Left ventricle myocardium inferior (tissue), 1 donor: ENCODE results near the gene HTR5A. TPM values are rescaled to one million over a fixed set of nuclear protein-coding genes. Genes with fewer than 3 reads are reported as not detected.

ENCODE experiments used
- DNase-seq: peaks from one replicate; pipeline ENCODE4 v3.0.0-alpha.2; 2020
- H3K27ac ChIP-seq: fragments of 200-600 bp; replicated peaks from 2 replicates; pipeline ENCODE4 v1.8.0; 2021
- H3K27me3 ChIP-seq: fragments of 200-600 bp; 2 replicates; pipeline ENCODE4 v1.8.0; 2021; ENCODE audit warnings: low read depth
- H3K36me3 ChIP-seq: fragments of 200-600 bp; 2 replicates; pipeline ENCODE4 v1.8.0; 2021
- H3K4me1 ChIP-seq: fragments of 200-600 bp; 2 replicates; pipeline ENCODE4 v1.8.0; 2021
- H3K4me3 ChIP-seq: fragments of 200-600 bp; 2 replicates; pipeline ENCODE4 v1.8.0; 2021; ENCODE audit warnings: mild to moderate bottlenecking, moderate library complexity
- H3K9me3 ChIP-seq: fragments of 200-600 bp; replicated peaks from 2 replicates; pipeline ENCODE4 v1.8.0; 2021
- intact Hi-C: fragments of 100-400 bp; cut with micrococcal nuclease; formaldehyde crosslinking; loops from one replicate; pipeline ENCODE4 v1.11.0; 2022
- total RNA-seq: library from RNA; stranded (reverse); fragmentation: NEBNext Ultra II Directional; extraction: Animal tissue kit (Norgen Biotek cat#: 25700); gene quantifications from one replicate; pipeline ENCODE4 v1.2.1, GENCODE V29; 2021
- TF ChIP-seq, protein P1 (sequence below): fragments of 200-600 bp; IDR thresholded peaks from 2 replicates; pipeline ENCODE4 v1.8.0; 2021; ENCODE audit warnings: antibody characterized with exemption, mild to moderate bottlenecking, borderline replicate concordance
- donor health status: DM: no; HTN: yes; CAD: no; lungs with severe emphysema.

Gene HTR5A
- total RNA-seq, 1 donor from 2014 or later: not detected

DNA sequence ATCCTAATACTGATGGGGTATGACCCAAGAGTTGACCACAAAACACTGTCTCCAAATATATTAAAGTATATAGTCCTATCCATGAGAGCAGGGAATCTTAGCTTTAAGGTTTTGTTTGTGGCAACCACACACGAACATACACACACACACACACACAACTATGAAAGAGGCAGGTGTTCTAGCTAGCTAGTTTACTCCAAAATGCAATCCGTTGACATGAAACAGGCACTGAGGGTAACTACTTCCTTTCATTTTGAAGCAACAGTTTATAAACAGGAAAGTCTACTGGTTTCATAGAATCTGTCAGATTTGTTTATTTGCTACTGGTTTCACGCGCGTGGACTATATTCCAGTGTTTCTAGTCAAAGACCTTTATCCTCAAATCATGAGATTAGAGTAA, 14.8 kb downstream of the HTR5A start:
- no peaks in the 10 kb centered on the region for H3K9me3 ChIP-seq
- H3K4me1 ChIP-seq: no peaks in the 10 kb centered on the region
- intact Hi-C loops: no loop called here
- TF ChIP-seq, protein P1, sequence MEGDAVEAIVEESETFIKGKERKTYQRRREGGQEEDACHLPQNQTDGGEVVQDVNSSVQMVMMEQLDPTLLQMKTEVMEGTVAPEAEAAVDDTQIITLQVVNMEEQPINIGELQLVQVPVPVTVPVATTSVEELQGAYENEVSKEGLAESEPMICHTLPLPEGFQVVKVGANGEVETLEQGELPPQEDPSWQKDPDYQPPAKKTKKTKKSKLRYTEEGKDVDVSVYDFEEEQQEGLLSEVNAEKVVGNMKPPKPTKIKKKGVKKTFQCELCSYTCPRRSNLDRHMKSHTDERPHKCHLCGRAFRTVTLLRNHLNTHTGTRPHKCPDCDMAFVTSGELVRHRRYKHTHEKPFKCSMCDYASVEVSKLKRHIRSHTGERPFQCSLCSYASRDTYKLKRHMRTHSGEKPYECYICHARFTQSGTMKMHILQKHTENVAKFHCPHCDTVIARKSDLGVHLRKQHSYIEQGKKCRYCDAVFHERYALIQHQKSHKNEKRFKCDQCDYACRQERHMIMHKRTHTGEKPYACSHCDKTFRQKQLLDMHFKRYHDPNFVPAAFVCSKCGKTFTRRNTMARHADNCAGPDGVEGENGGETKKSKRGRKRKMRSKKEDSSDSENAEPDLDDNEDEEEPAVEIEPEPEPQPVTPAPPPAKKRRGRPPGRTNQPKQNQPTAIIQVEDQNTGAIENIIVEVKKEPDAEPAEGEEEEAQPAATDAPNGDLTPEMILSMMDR: no peak
- H3K4me3 ChIP-seq: no peak overlapping the region
- no peak for DNase-seq
- H3K27ac ChIP-seq: no peak overlapping the region
- no peaks in the 10 kb centered on the region for H3K36me3 ChIP-seq
- H3K27me3 ChIP-seq: peaks cover 61% of the 10 kb centered on the region

DNA sequence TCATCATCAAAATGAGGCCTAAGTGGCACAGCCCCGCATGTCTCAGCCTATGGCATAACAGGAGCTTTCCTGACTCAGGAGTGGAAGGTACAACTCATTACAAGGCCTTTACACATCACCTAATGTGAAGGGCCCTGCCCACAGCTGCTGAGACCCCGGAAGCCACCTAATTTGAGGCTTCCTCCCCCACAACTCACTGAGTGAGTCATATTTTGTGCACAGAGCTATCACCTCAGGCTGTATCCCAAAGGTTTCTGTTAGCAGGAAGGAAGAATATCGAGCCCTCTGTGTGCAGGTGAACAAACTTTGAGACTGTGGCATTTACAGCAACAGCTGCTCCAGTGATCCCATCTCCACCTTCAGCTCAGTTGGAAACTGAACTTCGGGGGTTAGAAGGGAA, 20.6 kb downstream of the HTR5A start:
- Histone ChIP-seq H3K27me3 (peaks cover 45% of the 10 kb centered on the region), H3K9me3 (no peaks in the 10 kb centered on the region), H3K4me1 (no peaks in the 10 kb centered on the region), H3K36me3 (no peaks in the 10 kb centered on the region), H3K27ac (no peak overlapping the region), H3K4me3 (no peak overlapping the region)
- TF ChIP-seq, protein P1: no peak
- no peak for DNase-seq
- intact Hi-C loops: no loop called here

DNA sequence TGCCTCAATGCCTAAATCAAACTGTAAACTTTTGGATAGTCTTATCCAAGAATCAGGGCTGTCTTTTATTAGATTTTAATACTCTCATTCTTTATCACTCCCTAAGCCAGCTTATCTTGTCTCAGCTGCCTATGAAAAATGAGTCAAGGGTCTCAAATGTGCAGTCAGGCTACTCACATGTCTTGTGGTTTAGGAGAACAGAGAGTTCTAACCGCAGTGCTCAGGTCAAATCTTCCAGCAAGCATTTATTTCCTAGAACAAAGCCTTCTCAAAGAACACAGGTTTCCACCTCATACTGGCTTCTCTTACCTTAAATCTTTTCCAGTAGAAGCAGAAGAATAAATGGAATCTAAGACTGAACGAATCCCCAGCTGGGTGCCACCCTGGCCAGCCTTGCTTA, 23.5 kb downstream of the HTR5A start:
- intact Hi-C loops: no loop called here
- Histone ChIP-seq H3K9me3 (no peaks in the 10 kb centered on the region), H3K4me1 (no peaks in the 10 kb centered on the region), H3K36me3 (no peaks in the 10 kb centered on the region), H3K27ac (no peak overlapping the region), H3K4me3 (no peak overlapping the region), H3K27me3 (peaks cover 38% of the 10 kb centered on the region)
- TF ChIP-seq, protein P1: no peak
- no peak for DNase-seq

DNA sequence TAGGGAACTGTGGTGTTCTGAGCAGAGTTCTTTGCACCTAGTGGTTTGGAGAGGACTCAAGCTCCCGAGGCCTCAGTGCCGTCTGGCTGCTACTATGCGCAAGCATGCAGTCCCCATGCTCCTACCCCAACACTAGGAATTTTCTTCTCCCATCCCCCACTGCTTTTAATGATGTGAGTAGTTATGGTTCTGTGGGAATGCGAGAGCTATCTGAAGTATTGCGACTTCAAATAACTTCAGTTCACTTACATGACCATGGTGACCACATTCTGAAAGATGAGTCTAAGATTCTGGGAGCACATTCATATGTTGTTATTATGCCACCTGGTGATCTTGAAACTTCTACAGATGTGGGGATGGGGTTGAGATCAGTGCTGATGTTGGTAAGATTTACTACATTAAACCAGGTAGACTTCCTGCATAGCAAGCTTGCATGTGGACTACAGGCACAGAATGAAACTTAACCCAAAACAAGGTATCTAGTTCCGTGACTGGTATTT, 24.6 kb downstream of the HTR5A start:
- TF ChIP-seq, protein P1: no peak
- intact Hi-C loops: no loop called here
- Histone ChIP-seq H3K27ac (no peak overlapping the region), H3K4me3 (no peak overlapping the region), H3K4me1 (no peaks in the 10 kb centered on the region), H3K27me3 (peaks cover 39% of the 10 kb centered on the region), H3K36me3 (no peaks in the 10 kb centered on the region), H3K9me3 (no peaks in the 10 kb centered on the region)
- DNase-seq: no peak

DNA sequence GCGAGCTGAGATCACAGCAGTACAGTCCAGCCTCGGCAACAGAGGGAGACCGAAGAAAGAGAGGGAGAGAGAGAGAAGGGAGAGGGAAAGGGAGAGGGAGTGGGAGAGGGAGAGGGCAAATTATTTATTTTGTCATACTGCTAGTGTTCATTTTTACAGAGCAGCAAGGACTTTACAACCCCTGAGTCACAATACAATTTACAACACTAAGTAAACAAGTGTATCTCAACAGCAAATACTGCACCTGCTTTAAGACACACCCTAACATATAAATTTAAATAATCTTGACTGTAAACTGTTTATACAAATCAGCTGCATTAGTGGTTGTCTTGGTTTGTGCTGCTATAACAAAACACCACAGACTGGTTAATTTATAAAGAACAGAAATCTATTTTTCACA, 27.2 kb downstream of the HTR5A start:
- H3K27ac ChIP-seq: no peak overlapping the region
- intact Hi-C loops: no loop called here
- no peak overlapping the region for H3K4me3 ChIP-seq
- no peak for DNase-seq
- H3K9me3 ChIP-seq: no peaks in the 10 kb centered on the region
- no peaks in the 10 kb centered on the region for H3K36me3 ChIP-seq
- peaks cover 63% of the 10 kb centered on the region for H3K27me3 ChIP-seq
- H3K4me1 ChIP-seq: no peaks in the 10 kb centered on the region
- TF ChIP-seq, protein P1: no peak
